Neural progenitor cell (in vitro differentiated cells): ENCODE results near the gene RABIF. TPM values are rescaled to one million over a fixed set of nuclear protein-coding genes. Genes with fewer than 3 reads are reported as not detected.

ENCODE experiments used
- DNase-seq: peaks from one replicate; pipeline ENCODE4 v3.0.0-alpha.2; 2016; ENCODE audit warnings: low spot score
- H2AFZ ChIP-seq: fragments of 200-600 bp; sonication (generic); replicated peaks from 2 replicates; pipeline ENCODE4 v1.6.1; 2016; ENCODE audit warnings: antibody characterized with exemption
- H3F3A ChIP-seq: fragments of 200-600 bp; sonication (generic); 2 replicates; pipeline ENCODE4 v1.6.1; 2016; ENCODE audit warnings: antibody characterized with exemption, low read depth
- H3K27ac ChIP-seq: fragments of 200-600 bp; sonication (generic); 2 replicates; pipeline ENCODE4 v1.5.1; 2016; ENCODE audit warnings: mild to moderate bottlenecking
- H3K27me3 ChIP-seq: fragments of 200-600 bp; sonication (generic); 2 replicates; pipeline ENCODE4 v1.6.1; 2016; ENCODE audit warnings: mild to moderate bottlenecking, moderate library complexity
- H3K36me3 ChIP-seq: fragments of 200-600 bp; sonication (generic); 2 replicates; pipeline ENCODE4 v1.5.1; 2016
- H3K4me1 ChIP-seq: fragments of 200-600 bp; sonication (generic); 2 replicates; pipeline ENCODE4 v1.6.1; 2016; ENCODE audit warnings: mixed run types
- H3K4me2 ChIP-seq: fragments of 200-600 bp; sonication (generic); 2 replicates; pipeline ENCODE4 v1.6.1; 2016
- H3K4me3 ChIP-seq: fragments of 200-600 bp; sonication (generic); 2 replicates; pipeline ENCODE4 v1.5.1; 2016
- H3K79me2 ChIP-seq: fragments of 200-600 bp; sonication (generic); 2 replicates; pipeline ENCODE4 v1.6.1; 2016; ENCODE audit warnings: low read depth
- H3K9ac ChIP-seq: fragments of 200-600 bp; sonication (generic); 2 replicates; pipeline ENCODE4 v1.6.1; 2016
- H3K9me3 ChIP-seq: fragments of 200-600 bp; sonication (generic); 2 replicates; pipeline ENCODE4 v1.5.1; 2016; ENCODE audit warnings: low read depth
- H4K20me1 ChIP-seq: fragments of 200-600 bp; sonication (generic); 2 replicates; pipeline ENCODE4 v1.6.1; 2016; ENCODE audit warnings: low read depth
- H3K27ac Mint-ChIP-seq: 3 replicates; pipeline ENCODE4 v1.8.0; 2021; ENCODE audit warnings: mixed read lengths
- H3K27me3 Mint-ChIP-seq: 2 replicates; pipeline ENCODE4 v1.8.0; 2022; ENCODE audit warnings: low read depth, mild to moderate bottlenecking, inconsistent platforms, moderate library complexity, mixed read lengths; ENCODE audit not compliant: insufficient read depth
- H3K36me3 Mint-ChIP-seq: 3 replicates; pipeline ENCODE4 v1.8.0; 2021; ENCODE audit warnings: mixed read lengths
- H3K4me1 Mint-ChIP-seq: 3 replicates; pipeline ENCODE4 v1.8.0; 2021; ENCODE audit warnings: mixed read lengths
- H3K4me3 Mint-ChIP-seq: 3 replicates; pipeline ENCODE4 v1.8.0; 2021; ENCODE audit warnings: mild to moderate bottlenecking, moderate library complexity, mixed read lengths
- H3K9me3 Mint-ChIP-seq: 3 replicates; pipeline ENCODE4 v1.8.0; 2020; ENCODE audit warnings: mixed read lengths
- EZH2 ChIP-seq: fragments of 200-600 bp; sonication (generic); IDR thresholded peaks from 2 replicates; pipeline ENCODE4 v1.6.1; 2017; ENCODE audit warnings: antibody characterized with exemption, mild to moderate bottlenecking, moderate library complexity
- EZH2phosphoT487 ChIP-seq: fragments of 200-600 bp; sonication (generic); IDR thresholded peaks from 2 replicates; pipeline ENCODE4 v1.6.1; 2017; ENCODE audit warnings: antibody characterized with exemption
- total RNA-seq: library from RNA; depleted of rRNA; stranded (reverse); fragments of >200 nt; gene quantifications from 2 replicates; pipeline ENCODE4 v1.2.3, GENCODE V29; 2015; ENCODE audit warnings: low replicate concordance
- TF ChIP-seq, protein P1 (sequence below): fragments of 200-600 bp; sonication (generic); IDR thresholded peaks from 2 replicates; pipeline ENCODE4 v1.5.1; 2017; ENCODE audit warnings: antibody characterized with exemption, mild to moderate bottlenecking

Gene RABIF
- total RNA-seq, 1 donor from 2014 or later = 5.8 TPM

DNA sequence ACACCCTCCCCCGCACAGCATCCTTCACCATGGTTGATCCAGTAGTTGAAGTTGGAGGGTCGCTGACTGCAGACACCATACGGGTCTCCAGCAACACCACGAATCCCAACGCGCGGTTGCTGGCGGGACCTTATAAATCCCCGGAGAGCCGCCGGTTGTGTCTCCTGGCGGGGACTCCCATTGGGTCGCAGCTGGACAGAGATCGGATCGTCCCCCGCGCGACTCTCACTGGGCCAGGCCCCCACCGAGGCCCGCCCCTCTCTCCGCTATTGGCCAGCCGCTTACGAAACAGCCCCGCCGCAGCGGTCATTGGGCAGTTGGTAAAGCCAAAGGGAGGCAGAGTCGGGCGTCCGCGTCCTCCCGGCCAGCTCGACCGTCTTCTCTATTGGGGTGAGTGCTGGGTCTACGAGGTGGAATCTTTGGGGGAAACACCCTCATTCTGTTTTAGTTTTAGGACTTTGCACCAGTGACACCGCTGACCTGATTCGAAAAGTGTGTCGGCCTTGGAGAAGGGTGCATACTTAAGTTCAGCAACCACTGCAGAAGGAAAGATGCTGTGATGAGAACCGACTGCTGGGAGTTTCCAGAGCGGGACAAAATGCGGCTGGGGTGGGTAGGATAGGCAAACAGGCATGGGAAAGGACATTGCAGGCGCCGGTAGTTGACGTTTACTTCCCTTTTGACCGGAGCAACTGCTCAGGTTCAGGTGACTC, 27.4 kb downstream of the RABIF start:
- peaks cover 10% of the 10 kb centered on the region for H3K4me1 ChIP-seq
- H3K9me3 Mint-ChIP-seq = no peaks in the 10 kb centered on the region
- H3K4me1 Mint-ChIP-seq = peaks cover 10% of the 10 kb centered on the region
- peak; percentile 97 for DNase-seq
- H3K27ac ChIP-seq = peak overlapping the region; percentile 20
- H3K79me2 ChIP-seq = peaks cover 40% of the 10 kb centered on the region
- no peaks in the 10 kb centered on the region for H3K36me3 ChIP-seq
- TF ChIP-seq, protein P1, sequence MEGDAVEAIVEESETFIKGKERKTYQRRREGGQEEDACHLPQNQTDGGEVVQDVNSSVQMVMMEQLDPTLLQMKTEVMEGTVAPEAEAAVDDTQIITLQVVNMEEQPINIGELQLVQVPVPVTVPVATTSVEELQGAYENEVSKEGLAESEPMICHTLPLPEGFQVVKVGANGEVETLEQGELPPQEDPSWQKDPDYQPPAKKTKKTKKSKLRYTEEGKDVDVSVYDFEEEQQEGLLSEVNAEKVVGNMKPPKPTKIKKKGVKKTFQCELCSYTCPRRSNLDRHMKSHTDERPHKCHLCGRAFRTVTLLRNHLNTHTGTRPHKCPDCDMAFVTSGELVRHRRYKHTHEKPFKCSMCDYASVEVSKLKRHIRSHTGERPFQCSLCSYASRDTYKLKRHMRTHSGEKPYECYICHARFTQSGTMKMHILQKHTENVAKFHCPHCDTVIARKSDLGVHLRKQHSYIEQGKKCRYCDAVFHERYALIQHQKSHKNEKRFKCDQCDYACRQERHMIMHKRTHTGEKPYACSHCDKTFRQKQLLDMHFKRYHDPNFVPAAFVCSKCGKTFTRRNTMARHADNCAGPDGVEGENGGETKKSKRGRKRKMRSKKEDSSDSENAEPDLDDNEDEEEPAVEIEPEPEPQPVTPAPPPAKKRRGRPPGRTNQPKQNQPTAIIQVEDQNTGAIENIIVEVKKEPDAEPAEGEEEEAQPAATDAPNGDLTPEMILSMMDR = no peak
- TF ChIP-seq EZH2phosphoT487 (no peak), EZH2 (no peak)
- peak overlapping the region; percentile 33 for H3K27ac Mint-ChIP-seq
- H3K4me3 ChIP-seq = peak overlapping the region; percentile 92
- H3K9ac ChIP-seq = peak overlapping the region; percentile 49
- peak overlapping the region; percentile 92 for H2AFZ ChIP-seq
- peaks cover 20% of the 10 kb centered on the region for H3F3A ChIP-seq
- peaks cover 10% of the 10 kb centered on the region for H3K27me3 Mint-ChIP-seq
- no peaks in the 10 kb centered on the region for H3K27me3 ChIP-seq
- peaks cover 6% of the 10 kb centered on the region for H4K20me1 ChIP-seq
- peak overlapping the region; percentile 92 for H3K4me3 Mint-ChIP-seq
- H3K4me2 ChIP-seq = peak overlapping the region; percentile 87
- peaks cover 2% of the 10 kb centered on the region for H3K36me3 Mint-ChIP-seq
- no peaks in the 10 kb centered on the region for H3K9me3 ChIP-seq

GRCh38 chr1:202860744-202861419, 28.1 kb downstream of the RABIF start:
- no peak overlapping the region for H3K27ac Mint-ChIP-seq
- peaks cover 11% of the 10 kb centered on the region for H3K27me3 Mint-ChIP-seq
- no peaks in the 10 kb centered on the region for H3K27me3 ChIP-seq
- no peak for TF ChIP-seq EZH2phosphoT487
- TF ChIP-seq, protein P1 = no peak
- no peak for TF ChIP-seq EZH2
- peaks cover 6% of the 10 kb centered on the region for H4K20me1 ChIP-seq
- H3F3A ChIP-seq = peaks cover 20% of the 10 kb centered on the region
- H3K4me3 Mint-ChIP-seq = peak overlapping the region; percentile 92
- peaks cover 10% of the 10 kb centered on the region for H3K4me1 Mint-ChIP-seq
- no peaks in the 10 kb centered on the region for H3K9me3 ChIP-seq
- H3K36me3 Mint-ChIP-seq = peaks cover 3% of the 10 kb centered on the region
- H3K4me3 ChIP-seq = peak overlapping the region; percentile 92
- H3K27ac ChIP-seq = peak overlapping the region; percentile 20
- H3K9me3 Mint-ChIP-seq = no peaks in the 10 kb centered on the region
- H3K36me3 ChIP-seq = no peaks in the 10 kb centered on the region
- peak; percentile 85 for DNase-seq
- H3K4me1 ChIP-seq = peaks cover 10% of the 10 kb centered on the region
- peaks cover 40% of the 10 kb centered on the region for H3K79me2 ChIP-seq
- peak overlapping the region; percentile 87 for H3K4me2 ChIP-seq
- H3K9ac ChIP-seq = peak overlapping the region; percentile 49
- H2AFZ ChIP-seq = peak overlapping the region; percentile 59

DNA sequence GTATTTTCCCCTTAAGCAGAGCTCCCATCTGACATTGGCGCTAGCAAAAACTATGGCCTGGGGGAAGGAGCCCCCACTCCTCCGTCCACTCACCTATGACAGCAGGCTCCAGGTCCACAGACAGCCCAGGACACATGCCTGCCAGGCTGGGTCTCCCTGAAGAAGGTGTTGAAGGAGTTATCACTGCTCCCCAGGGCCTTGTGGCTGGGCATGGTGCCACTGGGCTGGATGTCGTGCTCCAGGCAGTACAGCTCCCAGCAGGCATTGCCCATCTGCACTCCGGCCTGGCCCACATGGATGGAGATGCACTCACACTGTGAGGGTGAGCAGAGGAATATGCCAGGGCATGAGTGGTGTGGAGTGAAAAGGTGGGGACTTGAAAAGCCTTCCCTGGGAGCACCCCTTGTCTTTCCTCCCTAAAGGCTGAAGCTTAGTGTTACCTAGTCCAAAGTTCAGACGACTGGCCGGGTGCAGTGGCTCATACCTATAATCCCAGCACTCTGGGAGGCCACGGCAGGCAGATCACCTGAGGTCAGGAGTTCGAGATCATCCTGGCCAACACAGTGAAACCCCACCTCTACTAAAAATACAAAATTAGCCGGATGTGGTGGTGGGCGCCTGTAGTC, 30.0 kb downstream of the RABIF start:
- H3K4me1 Mint-ChIP-seq = peaks cover 10% of the 10 kb centered on the region
- Histone ChIP-seq H3K27ac (no peak overlapping the region), H3K9me3 (no peaks in the 10 kb centered on the region), H2AFZ (no peak overlapping the region), H3K79me2 (peaks cover 40% of the 10 kb centered on the region), H3K4me3 (no peak overlapping the region), H3K9ac (no peak overlapping the region), H3K27me3 (no peaks in the 10 kb centered on the region), H3K36me3 (no peaks in the 10 kb centered on the region), H3K4me1 (peaks cover 10% of the 10 kb centered on the region), H3K4me2 (no peak overlapping the region), H4K20me1 (peaks cover 6% of the 10 kb centered on the region), H3F3A (peaks cover 20% of the 10 kb centered on the region)
- H3K36me3 Mint-ChIP-seq = peaks cover 8% of the 10 kb centered on the region
- TF ChIP-seq, protein P1 = no peak
- TF ChIP-seq EZH2 = no peak
- TF ChIP-seq EZH2phosphoT487 = no peak
- peaks cover 8% of the 10 kb centered on the region for H3K27me3 Mint-ChIP-seq
- no peaks in the 10 kb centered on the region for H3K9me3 Mint-ChIP-seq
- H3K27ac Mint-ChIP-seq = no peak overlapping the region
- DNase-seq = no peak
- H3K4me3 Mint-ChIP-seq = no peak overlapping the region
